A172 (cell line): ENCODE data around the gene CCDC154. TPM values are rescaled to one million over a fixed set of nuclear protein-coding genes. Genes with fewer than 3 reads are reported as not detected.
"Not testable (repeated sequence)": the region's sequence is repeated elsewhere in the genome, so short reads cannot be mapped to it uniquely, and the experiment has no call there.

ENCODE experiments used
- DNase-seq: peaks from one replicate; pipeline ENCODE4 v3.0.0-alpha.2; 2015; ENCODE audit warnings: low spot score
- total RNA-seq: library from RNA; depleted of rRNA; stranded (reverse); fragments of >200 nt; shearing (Covaris generic); gene quantifications from 2 replicates; pipeline ENCODE4 v1.2.3, GENCODE V29; 2014

CCDC154 gene
- total RNA-seq, 1 experiment from 2014 or later, result 0.03 TPM

DNA sequence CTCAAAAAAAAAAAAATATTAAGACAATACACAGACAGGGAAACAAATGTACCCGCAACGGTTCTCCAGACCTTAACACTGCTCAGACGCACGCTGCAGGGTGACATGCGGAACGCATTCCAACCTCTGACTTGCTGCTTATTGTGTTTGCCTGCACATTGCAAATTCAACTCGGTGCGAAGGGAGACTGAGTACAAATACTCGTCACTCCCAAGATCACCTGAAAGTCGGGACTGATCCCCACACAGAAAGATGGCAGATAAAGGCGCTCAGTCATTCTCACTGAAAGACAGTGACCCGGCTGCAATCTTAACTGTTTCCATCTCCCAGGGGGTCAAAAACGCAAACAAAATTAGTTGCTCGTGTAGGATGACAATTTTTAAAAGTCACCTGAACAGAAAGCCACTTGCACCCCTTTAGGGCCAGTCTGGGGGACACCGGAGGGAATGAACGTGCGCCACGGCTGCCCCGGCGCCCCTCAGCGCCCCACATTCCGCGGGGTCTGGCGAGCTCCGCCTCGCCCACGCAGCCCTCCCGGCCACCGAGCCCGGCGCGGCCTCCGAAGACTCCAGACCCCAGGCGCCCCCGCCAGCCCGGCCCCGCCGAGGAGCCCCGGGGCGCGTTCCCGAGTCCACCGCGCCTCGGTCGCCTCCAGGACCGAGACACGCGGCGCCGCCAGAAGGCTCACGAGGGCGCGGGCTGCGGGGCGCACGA lies 29.9 kb upstream of the CCDC154 start:
- DNase-seq, result no peak

GRCh38 chr16:1472974-1473373 lies 28.6 kb upstream of the CCDC154 start:
- no peak for DNase-seq

GRCh38 chr16:1471569-1472194 lies 27.3 kb upstream of the CCDC154 start:
- no peak for DNase-seq

DNA sequence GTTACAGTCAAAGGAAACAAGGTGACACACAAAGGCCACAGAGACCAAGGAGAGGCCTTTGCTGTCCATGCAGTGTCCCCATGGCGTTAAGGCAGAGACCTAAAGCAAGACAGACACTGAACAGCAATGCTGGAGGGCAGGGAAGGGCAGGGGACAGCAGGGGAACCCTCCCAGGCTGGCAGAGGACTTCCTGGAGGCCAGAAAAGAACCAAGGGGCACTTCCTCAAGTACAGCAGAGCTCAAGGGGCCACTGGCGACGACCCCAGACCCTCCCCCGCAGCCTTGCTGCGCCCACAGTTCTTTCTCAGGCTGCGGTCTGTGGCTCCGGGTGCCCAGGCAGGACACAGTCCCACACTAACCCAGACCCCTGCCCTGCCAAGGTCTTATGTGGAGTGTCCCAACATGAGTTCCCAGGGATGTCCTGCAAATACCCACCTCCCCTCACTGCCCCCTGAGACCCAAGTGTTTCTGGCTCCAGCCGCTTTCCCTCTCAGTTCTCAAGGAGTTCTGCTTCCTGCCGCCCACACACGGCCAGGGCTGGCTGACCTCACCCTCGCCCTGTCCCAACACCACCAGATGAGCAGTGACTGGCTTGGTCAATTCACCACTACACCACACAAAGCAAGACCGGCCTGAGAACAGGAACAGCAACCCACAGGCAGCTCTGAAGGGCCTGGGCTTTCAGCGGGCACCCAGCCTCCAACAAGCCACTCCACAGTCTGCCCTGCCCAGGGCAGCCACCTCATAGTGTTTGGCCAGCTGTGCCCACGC lies 26.3 kb upstream of the CCDC154 start:
- no peak for DNase-seq

DNA sequence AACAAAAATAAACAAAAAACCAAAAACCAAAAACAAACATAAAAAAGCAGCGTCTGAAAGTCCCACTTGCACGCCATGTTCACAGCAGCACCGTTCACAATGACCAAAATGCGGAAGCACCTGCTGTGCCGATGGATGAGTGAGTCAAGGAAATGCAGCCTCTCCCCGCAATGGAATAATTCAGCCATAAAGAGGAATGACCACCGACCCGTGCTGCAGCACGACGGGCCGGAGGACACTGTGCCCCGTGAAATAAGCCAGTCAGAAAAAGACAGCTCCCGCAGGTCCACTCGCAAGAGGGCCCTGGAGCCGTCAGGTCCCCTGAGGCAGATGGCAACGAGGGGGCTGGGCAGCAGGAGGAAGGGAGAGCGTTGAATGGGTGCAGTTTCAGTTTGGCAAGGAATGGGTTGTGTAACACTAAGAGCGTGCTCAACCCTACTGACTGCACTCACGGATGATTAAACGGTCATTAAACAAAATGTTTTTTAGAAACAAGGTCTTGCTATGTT lies 25.4 kb upstream of the CCDC154 start:
- DNase-seq, result no peak

DNA sequence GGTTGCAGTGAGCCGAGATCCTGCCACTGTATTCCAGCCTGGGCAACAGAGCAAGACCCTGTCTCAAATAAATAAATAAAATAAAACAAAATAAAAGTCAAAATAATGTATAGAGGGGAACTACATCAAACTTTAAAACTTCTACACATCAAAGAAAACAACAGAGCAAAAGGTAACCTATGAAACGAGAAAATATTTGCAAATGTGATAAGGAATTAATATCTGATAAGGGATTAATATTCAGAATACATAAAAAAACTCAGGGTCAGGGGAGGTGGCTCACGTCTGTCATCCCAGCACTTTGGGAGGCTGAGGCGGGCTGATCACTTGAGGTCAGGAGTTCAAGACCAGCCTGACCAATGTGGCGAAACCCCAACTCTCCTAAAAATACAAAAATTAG lies 24.8 kb upstream of the CCDC154 start:
- DNase-seq, result not testable (repeated sequence)

- DNase-seq, result no peak
These were observed 24.1 kb upstream of the CCDC154 start for GRCh38 chr16:1468426-1468810.

GRCh38 chr16:1466968-1467521 lies 22.7 kb upstream of the CCDC154 start:
- DNase-seq, result peak; percentile 44

- DNase-seq, result no peak
These were observed 21.7 kb upstream of the CCDC154 start for GRCh38 chr16:1466054-1466453.

- DNase-seq, result no peak
These were observed 21.2 kb upstream of the CCDC154 start for GRCh38 chr16:1465567-1465915.

DNA sequence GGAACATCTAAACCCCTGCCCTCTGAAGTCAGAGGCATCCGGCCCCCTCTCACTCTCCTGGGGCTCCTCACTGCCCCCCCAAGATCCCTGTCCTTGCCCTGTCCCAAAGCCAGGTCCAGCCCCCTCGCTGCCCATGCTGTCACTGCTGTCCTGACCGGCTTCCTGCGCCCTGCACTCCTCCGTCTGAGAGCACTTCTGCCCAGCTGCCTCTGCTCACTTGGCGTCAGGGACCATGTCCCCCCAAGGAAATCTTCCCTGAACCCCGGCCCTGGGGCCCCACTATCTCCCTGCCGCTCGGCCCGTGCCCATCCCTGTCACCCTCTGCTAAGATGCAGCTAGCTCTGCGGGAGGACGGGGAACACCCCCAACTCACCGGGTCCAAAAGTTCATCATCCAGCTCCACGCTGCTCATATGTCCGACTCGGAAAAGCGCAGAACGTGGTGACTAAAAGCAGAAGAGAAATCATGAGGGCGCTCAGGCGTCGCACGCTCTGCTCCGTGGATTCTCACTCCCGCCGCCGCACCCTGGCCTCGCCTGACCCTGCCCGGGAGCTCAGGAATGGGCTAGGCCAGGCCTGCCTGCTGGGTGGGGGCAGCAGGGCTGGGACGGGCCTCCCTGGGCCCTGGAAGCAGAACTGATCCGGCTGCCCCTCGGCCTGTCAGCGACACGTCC lies 20.7 kb upstream of the CCDC154 start:
- no peak for DNase-seq

GRCh38 chr16:1464196-1464893 lies 20.0 kb upstream of the CCDC154 start:
- DNase-seq, result no peak

DNA sequence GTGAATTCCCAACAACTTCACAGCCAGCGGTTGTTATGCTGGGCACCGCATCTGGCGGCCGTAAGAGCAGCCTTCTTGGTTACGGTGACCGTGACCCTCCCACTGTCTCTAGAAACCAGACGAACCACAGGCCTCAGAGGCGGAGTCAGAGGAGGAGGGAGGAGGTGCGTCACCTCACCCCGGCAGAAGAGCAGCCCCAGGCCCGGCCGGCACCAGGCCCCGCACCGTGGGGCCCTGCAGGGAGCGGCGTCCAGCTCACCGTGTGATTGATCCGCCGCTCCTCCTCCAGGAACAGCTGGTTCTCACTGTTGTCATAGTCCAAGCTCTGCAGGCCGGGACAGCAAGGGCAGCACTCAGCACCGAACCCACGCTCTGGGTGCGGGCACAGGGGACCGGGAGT lies 16.8 kb upstream of the CCDC154 start:
- no peak for DNase-seq

- DNase-seq, result no peak
These were observed 16.3 kb upstream of the CCDC154 start for GRCh38 chr16:1460602-1461138.

- no peak for DNase-seq
These were observed 15.6 kb upstream of the CCDC154 start for GRCh38 chr16:1459967-1460366.

DNA sequence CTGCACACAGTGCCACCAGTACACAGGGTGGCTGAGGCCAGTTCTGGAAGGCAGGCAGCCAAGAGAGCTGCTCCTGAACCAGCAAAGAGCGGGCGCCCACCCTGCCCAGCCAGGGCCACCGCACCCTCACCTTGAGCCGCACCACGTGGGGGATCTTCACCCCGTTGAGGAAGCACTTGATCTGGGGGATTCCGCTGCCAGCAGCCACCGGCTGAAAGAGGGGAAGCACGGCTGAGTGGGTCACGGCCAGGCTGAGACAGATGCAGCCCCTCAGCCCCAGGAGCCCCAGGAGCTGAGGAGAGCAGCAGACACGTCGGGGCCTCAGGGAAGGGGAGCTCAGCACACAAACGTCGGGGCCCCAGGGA lies 14.6 kb upstream of the CCDC154 start:
- no peak for DNase-seq

GRCh38 chr16:1458336-1458976 lies 14.1 kb upstream of the CCDC154 start:
- no peak for DNase-seq

GRCh38 chr16:1457489-1458245 lies 13.3 kb upstream of the CCDC154 start:
- no peak for DNase-seq

- DNase-seq, result no peak
These were observed 12.6 kb upstream of the CCDC154 start for GRCh38 chr16:1456951-1457350.
